H9 (cell line): Measurements from ENCODE around the gene SEC23B. TPM values are rescaled to one million over a fixed set of nuclear protein-coding genes. Genes with fewer than 3 reads are reported as not detected.

Experiments
- DNase-seq: peaks from one replicate; pipeline ENCODE4 v3.0.0-alpha.2; 2017
- H2AFZ ChIP-seq: one replicate; pipeline ENCODE4 v1.6.1; 2013; ENCODE audit warnings: mild to moderate bottlenecking, low read length, control low read depth, moderate library complexity
- H2AK5ac ChIP-seq: 2 replicates; pipeline ENCODE4 v1.6.1; 2013; ENCODE audit warnings: low read length, control low read depth, mixed read lengths; ENCODE audit not compliant: insufficient read length
- H2BK120ac ChIP-seq: one replicate; pipeline ENCODE4 v1.6.1; 2013; ENCODE audit warnings: low read depth, mild to moderate bottlenecking, low read length, control low read depth, inconsistent platforms; ENCODE audit not compliant: poor library complexity, severe bottlenecking
- H2BK12ac ChIP-seq: 2 replicates; pipeline ENCODE4 v1.6.1; 2013; ENCODE audit warnings: low read length, control low read depth, mixed read lengths, low read depth; ENCODE audit not compliant: insufficient read length
- H2BK15ac ChIP-seq: 2 replicates; pipeline ENCODE4 v1.6.1; 2013; ENCODE audit warnings: low read depth, low read length, control low read depth
- H2BK20ac ChIP-seq: one replicate; pipeline ENCODE4 v1.6.1; 2013; ENCODE audit warnings: low read depth, mild to moderate bottlenecking, low read length, control low read depth, inconsistent platforms; ENCODE audit not compliant: poor library complexity, severe bottlenecking
- H2BK5ac ChIP-seq: 2 replicates; pipeline ENCODE4 v1.6.1; 2013; ENCODE audit warnings: low read length, control low read depth, mixed read lengths; ENCODE audit not compliant: insufficient read length
- H3K14ac ChIP-seq: 2 replicates; pipeline ENCODE4 v1.6.1; 2013; ENCODE audit warnings: low read length, control low read depth; ENCODE audit not compliant: insufficient read depth
- H3K18ac ChIP-seq: 2 replicates; pipeline ENCODE4 v1.6.1; 2013; ENCODE audit warnings: low read depth, mild to moderate bottlenecking, mixed read lengths, low read length, control low read depth; ENCODE audit not compliant: insufficient read length
- H3K23ac ChIP-seq: 2 replicates; pipeline ENCODE4 v1.6.1; 2013; ENCODE audit warnings: low read length, control low read depth, mixed read lengths, low read depth; ENCODE audit not compliant: insufficient read length
- H3K23me2 ChIP-seq: 2 replicates; pipeline ENCODE4 v1.6.1; 2013; ENCODE audit warnings: low read depth, mild to moderate bottlenecking, mixed read lengths, low read length, control low read depth; ENCODE audit not compliant: insufficient read length, poor library complexity, severe bottlenecking
- H3K27ac ChIP-seq: 2 replicates; pipeline ENCODE4 v1.5.1; 2013; ENCODE audit warnings: low read length, control low read depth, mixed read lengths, low read depth; ENCODE audit not compliant: insufficient read length
- H3K27me3 ChIP-seq: 2 replicates; pipeline ENCODE4 v1.6.1; 2013; ENCODE audit warnings: low read length, control low read depth, inconsistent platforms; ENCODE audit not compliant: insufficient read depth
- H3K4ac ChIP-seq: 2 replicates; pipeline ENCODE4 v1.6.1; 2013; ENCODE audit warnings: low read depth, mild to moderate bottlenecking, control low read depth, inconsistent platforms, low read length, moderate library complexity
- H3K4me1 ChIP-seq: 2 replicates; pipeline ENCODE4 v1.6.1; 2013; ENCODE audit warnings: low read length, control low read depth, inconsistent platforms; ENCODE audit not compliant: insufficient read depth
- H3K4me2 ChIP-seq: 2 replicates; pipeline ENCODE4 v1.6.1; 2013; ENCODE audit warnings: low read length, control low read depth, mixed read lengths; ENCODE audit not compliant: insufficient read length, insufficient read depth
- H3K56ac ChIP-seq: 2 replicates; pipeline ENCODE4 v1.6.1; 2013; ENCODE audit warnings: low read depth, mild to moderate bottlenecking, mixed read lengths, low read length, control low read depth; ENCODE audit not compliant: insufficient read length
- H3K79me1 ChIP-seq: 2 replicates; pipeline ENCODE4 v1.6.1; 2013; ENCODE audit warnings: low read depth, mild to moderate bottlenecking, moderate library complexity, low read length, control low read depth, inconsistent platforms; ENCODE audit not compliant: insufficient read depth, poor library complexity, severe bottlenecking
- H3K79me2 ChIP-seq: 2 replicates; pipeline ENCODE4 v1.6.1; 2013; ENCODE audit warnings: low read length, control low read depth, inconsistent platforms; ENCODE audit not compliant: insufficient read depth
- H3K9ac ChIP-seq: 2 replicates; pipeline ENCODE4 v1.6.1; 2013; ENCODE audit warnings: low read length, control low read depth, mixed read lengths; ENCODE audit not compliant: insufficient read length; ENCODE audit errors: extremely low read depth
- H3K9me3 ChIP-seq: one replicate; pipeline ENCODE4 v1.6.1; 2013; ENCODE audit warnings: low read depth, low read length, inconsistent platforms; ENCODE audit not compliant: control insufficient read depth
- H3T11ph ChIP-seq: one replicate; pipeline ENCODE4 v1.6.1; 2013; ENCODE audit warnings: mild to moderate bottlenecking, low read length, control low read depth, inconsistent platforms
- H4K20me1 ChIP-seq: one replicate; pipeline ENCODE4 v1.6.1; 2013; ENCODE audit not compliant: control insufficient read depth, insufficient read length, insufficient read depth
- H4K5ac ChIP-seq: 2 replicates; pipeline ENCODE4 v1.6.1; 2013; ENCODE audit warnings: low read depth, mild to moderate bottlenecking, mixed read lengths, low read length, control low read depth; ENCODE audit not compliant: insufficient read length
- H4K8ac ChIP-seq: replicated peaks from 2 replicates; pipeline ENCODE4 v1.6.1; 2013; ENCODE audit warnings: low read length, control low read depth, mixed read lengths, low read depth; ENCODE audit not compliant: insufficient read length
- H4K91ac ChIP-seq: 2 replicates; pipeline ENCODE4 v1.6.1; 2013; ENCODE audit warnings: low read depth, mild to moderate bottlenecking, moderate library complexity, mixed read lengths, low read length, control low read depth; ENCODE audit not compliant: insufficient read length
- H3K27ac Mint-ChIP-seq, 3 experiments: 2 replicates in 2 of 3; 3 replicates in 1 of 3; pipeline ENCODE4 v1.8.0; 2020 to 2021; ENCODE audit warnings: mixed read lengths in 3 of 3, mild to moderate bottlenecking in 1 of 3, moderate library complexity in 1 of 3
- H3K27me3 Mint-ChIP-seq: 2 replicates; pipeline ENCODE4 v1.8.0; 2021; ENCODE audit warnings: low read depth, mild to moderate bottlenecking, moderate library complexity, mixed read lengths
- H3K36me3 Mint-ChIP-seq, 3 experiments: 2 replicates in 2 of 3; 3 replicates in 1 of 3; pipeline ENCODE4 v1.8.0; 2020 to 2021; ENCODE audit warnings: low read depth in 3 of 3, mixed read lengths in 3 of 3; ENCODE audit not compliant: insufficient read depth in 1 of 3
- H3K4me1 Mint-ChIP-seq, 2 experiments: 2 replicates each; pipeline ENCODE4 v1.8.0; 2020; ENCODE audit warnings: mixed read lengths in 2 of 2
- H3K4me3 Mint-ChIP-seq, 2 experiments: 2 replicates in 1 of 2; 3 replicates in 1 of 2; pipeline ENCODE4 v1.8.0; 2020 to 2021; ENCODE audit warnings: mild to moderate bottlenecking in 2 of 2, mixed read lengths in 2 of 2, moderate library complexity in 1 of 2
- H3K9me3 Mint-ChIP-seq, 2 experiments: 2 replicates in 1 of 2; 3 replicates in 1 of 2; pipeline ENCODE4 v1.8.0; 2020; ENCODE audit warnings: mild to moderate bottlenecking in 2 of 2, mixed read lengths in 2 of 2, moderate library complexity in 1 of 2
- WGBS: extraction: QIAGEN DNeasy Blood & Tissue Kit; methylation state at CpG from one replicate; pipeline ENCODE4 v1.1.7; 2013; ENCODE audit warnings: missing lambda C conversion rate, low lambda C conversion rate, mixed read lengths; ENCODE audit not compliant: insufficient read length; ENCODE audit errors: extremely low coverage; 5-methylcytosine and 5-hydroxymethylcytosine counted together
- total RNA-seq: library from RNA; stranded (reverse); gene quantifications from 2 replicates; pipeline ENCODE4 v1.2.1, GENCODE V29; 2021
- TF ChIP-seq, protein P1 (sequence below): fragments of 200-600 bp; sonication (generic); conservative IDR thresholded peaks from 3 replicates; pipeline ENCODE4 v1.8.0; 2021; ENCODE audit warnings: antibody characterized with exemption, mild to moderate bottlenecking

SEC23B gene
- total RNA-seq, 1 experiment from 2014 or later = 65.9 TPM

DNA sequence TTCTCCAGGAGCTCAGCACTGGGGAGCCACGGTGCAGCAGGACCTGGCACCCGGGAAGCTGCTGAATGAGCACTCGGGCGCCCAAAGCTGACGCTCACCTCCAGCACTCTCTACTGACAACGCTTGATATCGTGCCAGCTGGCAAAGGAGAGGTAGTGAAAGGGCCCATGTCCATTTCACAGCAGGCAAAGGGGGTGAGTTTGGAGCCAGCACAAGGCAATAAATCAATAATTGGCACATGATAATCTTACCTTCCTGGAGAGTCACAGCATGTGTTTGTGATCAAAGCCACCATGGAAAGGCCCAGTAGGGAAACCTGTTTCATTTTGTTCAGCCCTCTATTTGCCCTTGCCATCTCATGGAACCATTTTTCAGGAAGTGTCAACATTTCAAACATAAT lies 36.2 kb downstream of the SEC23B start:
- no peak overlapping the region for H3K23ac ChIP-seq
- H2BK20ac ChIP-seq = no peak overlapping the region
- no CpG with 5 or more reads among the region's 7 CpGs for WGBS
- no peak overlapping the region for H2AK5ac ChIP-seq
- Mint-ChIP-seq H3K4me1 (no peaks in the 10 kb centered on the region), H3K27me3 (no peaks in the 10 kb centered on the region), H3K4me3 (no peak overlapping the region), H3K36me3 (peaks cover 19 to 66% (median 49%) of the 10 kb centered on the region in 3 experiments), H3K27ac (peak overlapping the region in 1 of 3 experiments; percentile 62; a peak in 1 of 7 replicates), H3K9me3 (no peaks in the 10 kb centered on the region)
- no peak overlapping the region for H3K27ac ChIP-seq
- no peaks in the 10 kb centered on the region for H3K4me1 ChIP-seq
- H3K18ac ChIP-seq = no peak overlapping the region
- no peak overlapping the region for H2BK5ac ChIP-seq
- no peak overlapping the region for H3K4ac ChIP-seq
- no peak overlapping the region for H4K91ac ChIP-seq
- H2BK120ac ChIP-seq = no peak overlapping the region
- H2AFZ ChIP-seq = no peak overlapping the region
- H3K9me3 ChIP-seq = no peaks in the 10 kb centered on the region
- H4K5ac ChIP-seq = no peak overlapping the region
- H3K79me1 ChIP-seq = no peaks in the 10 kb centered on the region
- H2BK12ac ChIP-seq = no peak overlapping the region
- no peaks in the 10 kb centered on the region for H4K20me1 ChIP-seq
- no peak overlapping the region for H2BK15ac ChIP-seq
- no peak for DNase-seq
- no peak overlapping the region for H3K9ac ChIP-seq
- H3K27me3 ChIP-seq = no peaks in the 10 kb centered on the region
- H3K4me2 ChIP-seq = no peak overlapping the region
- H3K14ac ChIP-seq = no peak overlapping the region
- H4K8ac ChIP-seq = no peak overlapping the region
- H3K23me2 ChIP-seq = no peaks in the 10 kb centered on the region
- TF ChIP-seq, protein P1, sequence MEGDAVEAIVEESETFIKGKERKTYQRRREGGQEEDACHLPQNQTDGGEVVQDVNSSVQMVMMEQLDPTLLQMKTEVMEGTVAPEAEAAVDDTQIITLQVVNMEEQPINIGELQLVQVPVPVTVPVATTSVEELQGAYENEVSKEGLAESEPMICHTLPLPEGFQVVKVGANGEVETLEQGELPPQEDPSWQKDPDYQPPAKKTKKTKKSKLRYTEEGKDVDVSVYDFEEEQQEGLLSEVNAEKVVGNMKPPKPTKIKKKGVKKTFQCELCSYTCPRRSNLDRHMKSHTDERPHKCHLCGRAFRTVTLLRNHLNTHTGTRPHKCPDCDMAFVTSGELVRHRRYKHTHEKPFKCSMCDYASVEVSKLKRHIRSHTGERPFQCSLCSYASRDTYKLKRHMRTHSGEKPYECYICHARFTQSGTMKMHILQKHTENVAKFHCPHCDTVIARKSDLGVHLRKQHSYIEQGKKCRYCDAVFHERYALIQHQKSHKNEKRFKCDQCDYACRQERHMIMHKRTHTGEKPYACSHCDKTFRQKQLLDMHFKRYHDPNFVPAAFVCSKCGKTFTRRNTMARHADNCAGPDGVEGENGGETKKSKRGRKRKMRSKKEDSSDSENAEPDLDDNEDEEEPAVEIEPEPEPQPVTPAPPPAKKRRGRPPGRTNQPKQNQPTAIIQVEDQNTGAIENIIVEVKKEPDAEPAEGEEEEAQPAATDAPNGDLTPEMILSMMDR = no peak
- H3T11ph ChIP-seq = no peak overlapping the region
- H3K56ac ChIP-seq = no peak overlapping the region
- H3K79me2 ChIP-seq = no peaks in the 10 kb centered on the region
